ENCODE data around the gene EDIL3. TPM values are rescaled to one million over a fixed set of nuclear protein-coding genes. Genes with fewer than 3 reads are reported as not detected.

Gene EDIL3
- total RNA-seq, 1 experiment from 2014 or later, result 7.2 TPM

GRCh38 chr5:84119252-84119651 lies 265.4 kb downstream of the EDIL3 start:
- Histone ChIP-seq H3K27me3 (ENCODE audit: insufficient read depth, low read depth) (no peaks in the 10 kb centered on the region), H2AFZ (no peak overlapping the region), H3K36me3 (ENCODE audit: low read depth) (no peaks in the 10 kb centered on the region), H3K27ac (no peak overlapping the region), H3F3A (ENCODE audit: insufficient read depth, low read depth) (no peaks in the 10 kb centered on the region), H3K9me2 (ENCODE audit: insufficient read depth) (no peaks in the 10 kb centered on the region), H3K4me3 (no peak overlapping the region), H3K4me1 (replicated peaks; ENCODE audit: insufficient read depth) (no peaks in the 10 kb centered on the region), H4K20me1 (ENCODE audit: insufficient read depth) (no peaks in the 10 kb centered on the region), H3K9me3 (ENCODE audit: insufficient read depth, low read depth) (no peaks in the 10 kb centered on the region), H3K79me2 (ENCODE audit: low read depth) (no peaks in the 10 kb centered on the region), H3K4me2 (no peak overlapping the region)
- intact Hi-C loops (cut with micrococcal nuclease; ENCODE audit: unreplicated experiment), result no loop called here
- DNase-seq, result no peak
- no TSS peak for BruUV-seq (replicated peaks)
- CTCF ChIA-PET, result interaction anchor here (0.7 kb wide), 1 partner anchor 11 kb away, joined by 3 read pairs; no protein-coding TSS in a partner anchor
- POLR2A ChIA-PET (ENCODE audit: unreplicated experiment), result no interaction called here
- TF ChIP-seq EZH2 (IDR thresholded peaks at IDR 0.05; ENCODE audit: low read depth), result no peak
- TF ChIP-seq CTCF (conservative IDR thresholded peaks at IDR 0.05), result no peak

GRCh38 chr5:84118551-84118950 lies 266.1 kb downstream of the EDIL3 start:
- TF ChIP-seq CTCF (conservative IDR thresholded peaks at IDR 0.05) (no peak), EZH2 (IDR thresholded peaks at IDR 0.05; ENCODE audit: low read depth) (no peak)
- H2AFZ ChIP-seq, result no peak overlapping the region
- no peaks in the 10 kb centered on the region for H4K20me1 ChIP-seq (ENCODE audit: insufficient read depth)
- no peak for DNase-seq
- no peaks in the 10 kb centered on the region for H3F3A ChIP-seq (ENCODE audit: insufficient read depth, low read depth)
- no peaks in the 10 kb centered on the region for H3K79me2 ChIP-seq (ENCODE audit: low read depth)
- H3K4me1 ChIP-seq (replicated peaks; ENCODE audit: insufficient read depth), result 0 out of 2 replicates have a peak, but pooled peaks cover 3% of the 10 kb centered on the region
- CTCF ChIA-PET, result no interaction called here
- no peaks in the 10 kb centered on the region for H3K36me3 ChIP-seq (ENCODE audit: low read depth)
- no peaks in the 10 kb centered on the region for H3K27me3 ChIP-seq (ENCODE audit: insufficient read depth, low read depth)
- POLR2A ChIA-PET (ENCODE audit: unreplicated experiment), result no interaction called here
- H3K9me2 ChIP-seq (ENCODE audit: insufficient read depth), result no peaks in the 10 kb centered on the region
- H3K27ac ChIP-seq, result no peak overlapping the region
- BruUV-seq (replicated peaks), result no TSS peak
- no peak overlapping the region for H3K4me3 ChIP-seq
- no peak overlapping the region for H3K4me2 ChIP-seq
- intact Hi-C loops (cut with micrococcal nuclease; ENCODE audit: unreplicated experiment), result no loop called here
- H3K9me3 ChIP-seq (ENCODE audit: insufficient read depth, low read depth), result no peaks in the 10 kb centered on the region

GRCh38 chr5:84115727-84116126 lies 269.0 kb downstream of the EDIL3 start:
- no peak for TF ChIP-seq EZH2 (IDR thresholded peaks at IDR 0.05; ENCODE audit: low read depth)
- TF ChIP-seq CTCF (conservative IDR thresholded peaks at IDR 0.05), result no peak
- Histone ChIP-seq H3K27ac (no peak overlapping the region), H3K27me3 (ENCODE audit: insufficient read depth, low read depth) (no peaks in the 10 kb centered on the region), H2AFZ (no peak overlapping the region), H3K4me1 (replicated peaks; ENCODE audit: insufficient read depth) (0 out of 2 replicates have a peak, but pooled peaks cover 10% of the 10 kb centered on the region), H3K4me3 (no peak overlapping the region), H3K9me3 (ENCODE audit: insufficient read depth, low read depth) (no peaks in the 10 kb centered on the region), H3K79me2 (ENCODE audit: low read depth) (no peaks in the 10 kb centered on the region), H3K4me2 (no peak overlapping the region), H3K36me3 (ENCODE audit: low read depth) (no peaks in the 10 kb centered on the region), H3K9me2 (ENCODE audit: insufficient read depth) (no peaks in the 10 kb centered on the region), H4K20me1 (ENCODE audit: insufficient read depth) (no peaks in the 10 kb centered on the region), H3F3A (ENCODE audit: insufficient read depth, low read depth) (no peaks in the 10 kb centered on the region)
- CTCF ChIA-PET, result no interaction called here
- no peak for DNase-seq
- BruUV-seq (replicated peaks), result no TSS peak
- POLR2A ChIA-PET (ENCODE audit: unreplicated experiment), result interaction anchor here (0.7 kb wide), 1 partner anchor 906 kb away, joined by 4 read pairs; no protein-coding TSS in a partner anchor
- intact Hi-C loops (cut with micrococcal nuclease; ENCODE audit: unreplicated experiment), result no loop called here
